Measurements from ENCODE around the gene OR5H14. TPM values are rescaled to one million over a fixed set of nuclear protein-coding genes. Genes with fewer than 3 reads are reported as not detected.

Gene OR5H14
- total RNA-seq, 2 experiments from 2014 or later = not detected

DNA sequence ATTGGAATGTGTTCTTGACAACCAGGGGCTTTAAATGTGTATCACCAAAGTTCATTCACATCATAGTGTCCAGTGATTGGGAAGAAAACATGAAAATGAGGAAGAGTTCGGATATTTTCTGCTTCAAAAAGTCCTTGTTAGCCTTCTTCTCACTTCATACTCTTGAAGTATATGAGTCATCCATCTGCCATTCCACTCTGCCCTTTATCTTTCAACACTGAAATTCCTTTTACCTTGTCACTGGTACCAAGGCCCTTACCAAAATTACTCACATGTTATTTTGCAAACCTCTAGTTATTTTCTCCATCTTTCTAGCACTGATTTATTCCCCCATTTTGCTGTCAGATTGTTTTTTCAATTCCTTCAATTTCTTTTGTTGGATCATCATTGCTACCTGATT is 51.7 kb downstream of the OR5H14 start:
- H3K4me2 ChIP-seq (ENCODE audit: low read length) = no peak overlapping the region
- H3K4me1 ChIP-seq (ENCODE audit: insufficient read depth, low read length, poor library complexity, severe bottlenecking) = no peaks in the 10 kb centered on the region
- no peaks in the 10 kb centered on the region for H3K79me2 ChIP-seq (ENCODE audit: insufficient read depth, low read depth, low read length)
- ChIA-PET POLR2A (no interaction called here), CTCF (ENCODE audit: unreplicated experiment) (no interaction called here)
- H3K4me3 ChIP-seq (ENCODE audit: low read depth, low read length, poor library complexity, severe bottlenecking) = no peak overlapping the region
- H4K20me1 ChIP-seq (ENCODE audit: insufficient read depth, low read length) = no peaks in the 10 kb centered on the region
- TF ChIP-seq EZH2phosphoT487 (IDR thresholded peaks at IDR 0.05; ENCODE audit: borderline replicate concordance, low read depth, low read length) (no peak), CTCF (conservative IDR thresholded peaks at IDR 0.05; ENCODE audit: low read length) (no peak)
- BruUV-seq (replicated peaks) = no TSS peak
- intact Hi-C loops (cut with micrococcal nuclease; ENCODE audit: unreplicated experiment) = no loop called here
- no peak for DNase-seq (ENCODE audit: low spot score)
- no peak overlapping the region for H2AFZ ChIP-seq (ENCODE audit: low read length)
- H3K9me3 ChIP-seq (ENCODE audit: low read length) = no peaks in the 10 kb centered on the region
- H3K27ac ChIP-seq (ENCODE audit: low read depth, low read length, poor library complexity, severe bottlenecking) = no peak overlapping the region
- H3K9me2 ChIP-seq (ENCODE audit: insufficient read depth, low read length) = no peaks in the 10 kb centered on the region
- H3K36me3 ChIP-seq (ENCODE audit: insufficient read depth, low read length) = no peaks in the 10 kb centered on the region

Other genes with a start within 250 kb of the OR5H14 start
- gene RIOX2, start 175.0 kb upstream of the OR5H14 start, total RNA-seq (2014; rRNA removed; shearing (Covaris generic)) = 26.1 and 26.8 TPM in 2 replicates
- 32.0 and 32.6 TPM in 2 replicates for gene RIOX2, start 175.0 kb upstream of the OR5H14 start, total RNA-seq (2022)
- gene GABRR3, start 112.2 kb upstream of the OR5H14 start, total RNA-seq (2014; rRNA removed; shearing (Covaris generic)) = not detected in 2 replicates
- not detected in 2 replicates for gene GABRR3, start 112.2 kb upstream of the OR5H14 start, total RNA-seq (2022)
- not detected in 2 replicates for gene OR5AC2, start 60.3 kb upstream of the OR5H14 start, total RNA-seq (2014; rRNA removed; shearing (Covaris generic))
- gene OR5AC2, start 60.3 kb upstream of the OR5H14 start, total RNA-seq (2022) = not detected in 2 replicates
- not detected in 2 replicates for gene OR5H1, start 16.8 kb upstream of the OR5H14 start, total RNA-seq (2014; rRNA removed; shearing (Covaris generic))
- not detected in 2 replicates for gene OR5H1, start 16.8 kb upstream of the OR5H14 start, total RNA-seq (2022)
- not detected in 2 replicates for gene OR5H15, start 19.2 kb downstream of the OR5H14 start, total RNA-seq (2014; rRNA removed; shearing (Covaris generic))
- gene OR5H15, start 19.2 kb downstream of the OR5H14 start, total RNA-seq (2022) = not detected in 2 replicates
- gene OR5H6, start 116.8 kb downstream of the OR5H14 start, total RNA-seq (2014; rRNA removed; shearing (Covaris generic)) = not detected in 2 replicates
- gene OR5H6, start 116.8 kb downstream of the OR5H14 start, total RNA-seq (2022) = not detected in 2 replicates
- gene OR5H2, start 135.0 kb downstream of the OR5H14 start, total RNA-seq (2014; rRNA removed; shearing (Covaris generic)) = not detected in 2 replicates
- gene OR5H2, start 135.0 kb downstream of the OR5H14 start, total RNA-seq (2022) = not detected in 2 replicates
- gene OR5K4, start 206.4 kb downstream of the OR5H14 start, total RNA-seq (2014; rRNA removed; shearing (Covaris generic)) = not detected in 2 replicates
- gene OR5K4, start 206.4 kb downstream of the OR5H14 start, total RNA-seq (2022) = not detected in 2 replicates
- not detected in 2 replicates for gene OR5K3, start 243.2 kb downstream of the OR5H14 start, total RNA-seq (2014; rRNA removed; shearing (Covaris generic))
- gene OR5K3, start 243.2 kb downstream of the OR5H14 start, total RNA-seq (2022) = not detected in 2 replicates

Data from OCI-LY7 (cell line).